Pancreas (tissue), 10 donors: ENCODE data around the gene MTOR. TPM values are rescaled to one million over a fixed set of nuclear protein-coding genes. Genes with fewer than 3 reads are reported as not detected.

Experiments used
- ATAC-seq, 4 donors: fragments of 200-7000 bp; cut with Tn5 transposase; one replicate each; pipeline versions ENCODE4 v1.8.0 to v1.9.1; 2020; ENCODE audit warnings: mild to moderate bottlenecking in 4 of 4, moderate library complexity in 4 of 4
- DNase-seq, 6 donors: peaks; one replicate each; pipeline ENCODE4 v3.0.0-alpha.2; 2020
- FAIRE-seq: peaks from 2 replicates; lab custom pipeline; 2012; peaks lifted over from hg19 to GRCh38; lab: Jason Lieb, UNC
- H3K27ac ChIP-seq, 4 donors: fragments of 200-600 bp; sonication (generic); 1 replicate in 3 of 4; 2 replicates in 1 of 4; pipeline versions ENCODE4 v1.5.0 to v1.8.0; 2020
- H3K27me3 ChIP-seq, 4 donors: fragments of 200-600 bp; one replicate each; pipeline ENCODE4 v1.8.0; 2021
- H3K36me3 ChIP-seq, 3 donors: fragments of 200-600 bp; sonication (generic) in 1 of 3; one replicate each; pipeline versions ENCODE4 v1.5.0 to v1.8.0; 2020 to 2021
- H3K4me1 ChIP-seq, 3 donors: fragments of 200-600 bp; one replicate each; pipeline ENCODE4 v1.8.0; 2021
- H3K4me3 ChIP-seq, 4 donors: fragments of 200-600 bp; sonication (generic) in 2 of 4; one replicate each; pipeline versions ENCODE4 v1.5.0 to v1.8.0; 2020 to 2021
- H3K9me3 ChIP-seq, 4 donors: fragments of 200-600 bp; one replicate each; pipeline ENCODE4 v1.8.0; 2021
- CTCF ChIP-seq, 4 donors: fragments of 200-600 bp; sonication (generic) in 3 of 4; IDR thresholded peaks; one replicate each; pipeline versions ENCODE4 v1.5.0 to v1.8.0; 2021; ENCODE audit warnings: antibody characterized with exemption in 4 of 4
- WGBS, 2 donors: extraction: QIAGEN DNeasy Blood & Tissue Kit; methylation state at CpG; one replicate each; pipeline ENCODE4 v1.1.7; 2013; 5-methylcytosine and 5-hydroxymethylcytosine counted together
- intact Hi-C, 3 donors: fragments of 100-400 bp; cut with DNase I; formaldehyde crosslinking; loops; one replicate each; pipeline versions ENCODE4 v1.11.1 to v1.14.2; 2022
- polyA plus RNA-seq, 2 donors: library from polyadenylated mRNA; stranded (reverse); fragments of 200-250 nt; gene quantifications; one replicate each; pipeline ENCODE4 v1.2.3, GENCODE V29; 2013
- total RNA-seq, 6 donors: library from RNA; stranded (reverse); fragmentation: NEBNext Ultra II Directional in 4 of 6; extraction: Animal tissue kit (Norgen Biotek cat#: 25700) in 4 of 6; gene quantifications; one replicate each; pipeline versions ENCODE4 v1.2.1 to v1.2.4, GENCODE V29; 2021 to 2023
- donor health status: healthy with polysubstance abuse.
- donor health status: DM: no; HTN: no; CAD: no; lungs with moderate emphysema.
- donor health status: DM: no; HTN: no; CAD: no.
- donor health status: control.
- donor health status: control.
- donor health status: Bipolar disorder and iron deficiency.
- donor health status: DM: yes; HTN: yes; CAD: no.
- donor health status: DM: no; HTN: no; CAD: no.
- donor health status: DM: no; HTN: no; CAD: no.
- donor health status: DM: yes; HTN: yes; CAD: no.

MTOR gene
- total and polyA plus RNA-seq, 8 donors, result 11.9 to 22.6 (median 15.8) TPM

DNA sequence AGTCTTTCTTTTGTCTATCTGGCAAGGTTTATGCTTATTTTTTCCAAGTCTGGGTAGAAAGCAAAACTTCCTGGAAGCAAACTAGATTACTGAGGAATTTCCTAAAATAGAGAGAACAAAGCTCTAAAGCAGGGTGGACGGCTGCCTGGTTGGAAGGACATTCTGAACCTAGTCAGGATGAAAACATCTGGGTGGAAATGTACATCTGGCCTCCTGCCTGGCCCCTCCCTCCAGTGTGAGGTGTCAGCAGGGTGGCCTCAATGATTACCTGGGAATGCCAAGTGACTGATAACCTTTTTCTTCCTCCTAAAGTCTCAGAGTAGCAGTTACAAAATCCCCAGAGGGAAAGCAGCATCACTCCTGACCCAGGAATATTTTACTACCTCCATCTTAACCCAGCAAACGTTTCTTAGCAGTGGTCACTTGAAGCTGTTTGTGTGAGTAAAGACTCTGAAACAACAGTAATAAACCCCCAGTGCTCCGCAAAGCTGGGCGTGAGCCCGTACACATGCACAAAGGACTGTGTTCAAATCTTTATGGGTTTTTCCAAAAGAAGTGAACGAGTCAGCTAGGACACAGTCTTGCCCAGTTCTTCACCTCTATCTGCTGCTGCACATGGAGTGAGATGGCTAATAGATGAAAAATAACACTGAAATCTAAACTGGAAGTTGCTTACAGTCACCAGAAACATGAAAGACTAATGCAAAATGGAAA is 54.3 kb downstream of the MTOR start:
- DNase-seq (no peak), FAIRE-seq (no peak)
- 81 to 84% methylated on average over 6 of the region's 6 CpGs for WGBS, 2 donors

DNA sequence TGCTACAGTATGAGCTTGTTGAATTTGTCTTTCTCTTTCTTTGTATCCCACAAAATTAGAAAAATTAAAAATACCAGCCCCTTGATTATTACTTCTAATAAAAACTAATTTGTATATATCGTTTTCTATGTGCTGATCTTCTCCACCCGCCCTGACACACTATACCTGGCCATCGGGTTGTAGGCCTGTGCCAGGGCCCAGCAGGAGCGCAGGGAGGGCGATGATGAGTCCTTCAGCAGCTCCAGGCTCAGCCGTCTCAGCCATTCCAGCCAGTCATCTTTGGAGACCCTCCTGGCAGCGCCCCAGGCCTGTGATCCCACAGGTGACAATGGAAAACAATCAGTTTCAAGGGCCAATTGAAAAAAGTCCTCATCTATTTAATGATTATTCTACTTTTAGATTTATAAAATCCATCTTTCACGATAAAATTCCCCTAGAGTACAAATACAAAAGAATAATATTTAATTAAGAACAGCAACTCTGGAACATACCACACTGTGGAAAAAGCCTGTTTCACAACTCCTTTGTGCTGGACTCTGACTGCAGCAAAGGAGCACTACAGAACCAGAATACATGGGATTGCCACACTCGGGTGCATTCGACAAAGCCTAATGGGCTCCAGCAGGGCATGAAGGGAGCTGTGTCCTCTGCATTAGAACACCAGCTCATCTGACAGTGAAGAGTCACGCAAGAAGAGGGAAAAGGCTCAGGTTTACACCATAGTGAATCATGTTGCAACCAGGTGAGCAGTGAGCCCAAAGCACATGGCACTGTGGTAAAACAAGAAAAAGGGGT is 57.8 kb downstream of the MTOR start:
- Histone ChIP-seq H3K9me3 (no peaks in the 10 kb centered on the region), H3K36me3 (peaks cover 3 to 39% (median 8%) of the 10 kb centered on the region in 3 donors), H3K4me1 (no peaks in the 10 kb centered on the region), H3K4me3 (no peak overlapping the region), H3K27ac (no peak overlapping the region), H3K27me3 (no peaks in the 10 kb centered on the region)
- intact Hi-C loops, result no loop called here
- ATAC-seq (no peak), DNase-seq (no peak), FAIRE-seq (no peak)
- TF ChIP-seq CTCF (IDR thresholded peaks at IDR 0.05), result no peak
- 91 to 92% methylated on average over 11 of the region's 11 CpGs for WGBS, 2 donors

More for the DNA sequence above, 54.3 kb downstream of the MTOR start:
- Histone ChIP-seq H3K27ac (no peak overlapping the region), H3K36me3 (peaks cover 3 to 57% (median 20%) of the 10 kb centered on the region in 3 donors), H3K4me3 (no peak overlapping the region), H3K9me3 (no peaks in the 10 kb centered on the region), H3K4me1 (no peaks in the 10 kb centered on the region), H3K27me3 (no peaks in the 10 kb centered on the region)
- TF ChIP-seq CTCF (IDR thresholded peaks at IDR 0.05), result no peak
- ATAC-seq, result no peak
- intact Hi-C loops, result no loop called here

GRCh38 chr1:11198851-11199594 is 63.3 kb downstream of the MTOR start:
- no peaks in the 10 kb centered on the region for H3K4me1 ChIP-seq
- ATAC-seq (no peak), DNase-seq (no peak), FAIRE-seq (no peak)
- intact Hi-C loops, result no loop called here
- 94 to 95% methylated on average over 2 of the region's 2 CpGs for WGBS, 2 donors
- no peaks in the 10 kb centered on the region for H3K9me3 ChIP-seq
- no peak overlapping the region for H3K27ac ChIP-seq
- H3K36me3 ChIP-seq, result peaks cover under 1 to 36% (median 13%) of the 10 kb centered on the region in 3 donors
- no peaks in the 10 kb centered on the region for H3K27me3 ChIP-seq
- no peak for TF ChIP-seq CTCF (IDR thresholded peaks at IDR 0.05)
- H3K4me3 ChIP-seq, result no peak overlapping the region

- no peak overlapping the region for H3K4me3 ChIP-seq
- ATAC-seq (no peak), FAIRE-seq (no peak), DNase-seq (no peak)
- no peaks in the 10 kb centered on the region for H3K9me3 ChIP-seq
- no peaks in the 10 kb centered on the region for H3K27me3 ChIP-seq
- H3K4me1 ChIP-seq, result no peaks in the 10 kb centered on the region
- intact Hi-C loops, result no loop called here
- no peak for TF ChIP-seq CTCF (IDR thresholded peaks at IDR 0.05)
- WGBS, 2 donors, result 77 to 79% methylated on average over 4 of the region's 4 CpGs
- peaks cover 0 to 29% (median 8%) of the 10 kb centered on the region in 3 donors for H3K36me3 ChIP-seq
- H3K27ac ChIP-seq, result no peak overlapping the region
Observed at GRCh38 chr1:11198257-11198656, 64.1 kb downstream of the MTOR start.
